ENCODE data around the gene LRRC51. TPM values are rescaled to one million over a fixed set of nuclear protein-coding genes. Genes with fewer than 3 reads are reported as not detected.

LRRC51 gene
- total and polyA plus RNA-seq, 2 donors (not counting 1 experiment from before 2014, with no cell fraction given), result 5.0 to 6.9 TPM

DNA sequence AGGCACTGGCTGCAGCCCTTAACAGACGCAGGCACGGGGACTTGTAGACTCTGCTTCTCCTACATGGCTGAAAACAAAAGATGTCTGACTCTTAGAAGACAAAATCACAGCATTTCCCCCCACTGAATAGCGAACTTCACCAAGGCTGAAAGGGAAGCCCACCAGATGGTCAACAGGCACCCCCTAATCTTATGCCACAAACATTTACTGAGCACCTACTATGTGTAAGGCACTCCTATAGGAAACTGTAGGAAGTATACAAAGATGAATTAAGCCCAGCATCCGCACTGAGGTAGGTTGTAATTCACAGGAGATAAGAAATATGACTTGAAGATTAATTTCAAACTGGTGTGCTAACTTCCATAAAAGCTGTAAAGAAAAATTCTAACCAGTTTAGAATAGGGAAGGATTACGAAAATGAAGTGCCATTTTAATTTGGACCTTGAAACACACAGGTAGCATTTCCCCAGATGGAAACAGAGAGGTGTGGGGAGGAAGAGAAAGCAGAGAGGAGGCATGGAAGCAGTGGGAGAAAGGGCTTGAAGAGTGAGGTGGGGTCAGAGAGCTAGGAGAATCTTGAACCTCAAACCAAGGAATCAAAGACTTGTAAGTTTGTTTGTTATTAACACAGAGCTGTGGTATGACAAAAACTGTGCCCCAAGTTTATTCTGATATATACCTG is 38.4 kb upstream of the LRRC51 start:
- peak overlapping the region; percentile 76 for H3K4me2 ChIP-seq (ENCODE audit: extremely low read depth, insufficient read depth, low read length)
- H3K4me3 ChIP-seq (replicated peaks in 1 of 4; ENCODE audit: control extremely low read depth in 1 of 4, insufficient read depth in 1 of 4, low read depth in 3 of 4, low read length in 4 of 4), result peak overlapping the region; percentile 47 to 96 (median 76)
- peak overlapping the region; percentile 84 for H2AFZ ChIP-seq (ENCODE audit: low read length)
- H4K20me1 ChIP-seq (ENCODE audit: control insufficient read depth, extremely low read depth, insufficient read depth, low read length), result no peaks in the 10 kb centered on the region
- H3K27me3 ChIP-seq (ENCODE audit: control insufficient read depth, insufficient read depth, low read length), result no peaks in the 10 kb centered on the region
- peaks cover 56% of the 10 kb centered on the region for H3K79me2 ChIP-seq (ENCODE audit: control insufficient read depth, insufficient read depth, low read length)
- H3K9me3 ChIP-seq (ENCODE audit: control insufficient read depth, insufficient read depth, low read depth, low read length), result no peaks in the 10 kb centered on the region
- peaks cover 18% of the 10 kb centered on the region for H3K4me1 ChIP-seq (ENCODE audit: control insufficient read depth, extremely low read depth, insufficient read depth, low read length)
- no peaks in the 10 kb centered on the region for H3K36me3 ChIP-seq (ENCODE audit: control insufficient read depth, insufficient read depth, low read length)
- no peak for DNase-seq (ENCODE audit: low read depth in 2 of 2)
- H3K27ac ChIP-seq (ENCODE audit: insufficient read depth, low read length), result peak overlapping the region; percentile 92
- TF ChIP-seq, protein P1, sequence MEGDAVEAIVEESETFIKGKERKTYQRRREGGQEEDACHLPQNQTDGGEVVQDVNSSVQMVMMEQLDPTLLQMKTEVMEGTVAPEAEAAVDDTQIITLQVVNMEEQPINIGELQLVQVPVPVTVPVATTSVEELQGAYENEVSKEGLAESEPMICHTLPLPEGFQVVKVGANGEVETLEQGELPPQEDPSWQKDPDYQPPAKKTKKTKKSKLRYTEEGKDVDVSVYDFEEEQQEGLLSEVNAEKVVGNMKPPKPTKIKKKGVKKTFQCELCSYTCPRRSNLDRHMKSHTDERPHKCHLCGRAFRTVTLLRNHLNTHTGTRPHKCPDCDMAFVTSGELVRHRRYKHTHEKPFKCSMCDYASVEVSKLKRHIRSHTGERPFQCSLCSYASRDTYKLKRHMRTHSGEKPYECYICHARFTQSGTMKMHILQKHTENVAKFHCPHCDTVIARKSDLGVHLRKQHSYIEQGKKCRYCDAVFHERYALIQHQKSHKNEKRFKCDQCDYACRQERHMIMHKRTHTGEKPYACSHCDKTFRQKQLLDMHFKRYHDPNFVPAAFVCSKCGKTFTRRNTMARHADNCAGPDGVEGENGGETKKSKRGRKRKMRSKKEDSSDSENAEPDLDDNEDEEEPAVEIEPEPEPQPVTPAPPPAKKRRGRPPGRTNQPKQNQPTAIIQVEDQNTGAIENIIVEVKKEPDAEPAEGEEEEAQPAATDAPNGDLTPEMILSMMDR (conservative IDR thresholded peaks at IDR 0.05 in 1 of 2, IDR thresholded peaks at IDR 0.05 in 1 of 2; ENCODE audit: low read depth in 1 of 2, low read length in 2 of 2), result no peak
- TF ChIP-seq EZH2 (IDR thresholded peaks at IDR 0.05; ENCODE audit: low read length, missing control alignments), result no peak
- peak overlapping the region; percentile 79 for H3K9ac ChIP-seq (ENCODE audit: insufficient read depth, low read length)

DNA sequence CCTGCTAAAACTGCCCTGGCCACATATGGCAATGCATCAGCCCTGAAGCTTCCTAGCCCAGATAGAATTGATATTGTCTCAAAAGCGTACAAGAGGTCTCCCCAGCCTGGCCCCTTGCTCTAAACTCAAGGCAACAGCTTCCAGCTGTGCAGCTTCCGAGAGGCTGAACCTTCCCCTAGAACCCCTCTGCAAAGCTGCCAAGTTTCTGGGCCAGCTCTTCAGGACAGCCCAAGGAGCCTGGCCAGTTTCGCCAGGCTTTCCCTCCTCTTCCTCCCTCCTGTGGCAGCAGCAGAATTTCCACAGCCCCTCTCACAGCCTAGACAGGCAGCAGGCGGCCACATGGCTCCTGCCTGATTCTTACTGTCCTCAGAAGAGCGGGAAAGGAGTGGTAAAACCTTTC is 34.8 kb upstream of the LRRC51 start:
- Histone ChIP-seq H3K27ac (ENCODE audit: insufficient read depth, low read length) (no peak overlapping the region), H3K79me2 (ENCODE audit: control insufficient read depth, insufficient read depth, low read length) (peaks cover 30% of the 10 kb centered on the region), H3K4me1 (ENCODE audit: control insufficient read depth, extremely low read depth, insufficient read depth, low read length) (peaks cover 12% of the 10 kb centered on the region), H4K20me1 (ENCODE audit: control insufficient read depth, extremely low read depth, insufficient read depth, low read length) (no peaks in the 10 kb centered on the region), H3K9me3 (ENCODE audit: control insufficient read depth, insufficient read depth, low read depth, low read length) (no peaks in the 10 kb centered on the region), H3K36me3 (ENCODE audit: control insufficient read depth, insufficient read depth, low read length) (no peaks in the 10 kb centered on the region), H2AFZ (ENCODE audit: low read length) (no peak overlapping the region), H3K4me3 (replicated peaks in 1 of 4; ENCODE audit: control extremely low read depth in 1 of 4, insufficient read depth in 1 of 4, low read depth in 3 of 4, low read length in 4 of 4) (no peak overlapping the region), H3K4me2 (ENCODE audit: extremely low read depth, insufficient read depth, low read length) (no peak overlapping the region), H3K27me3 (ENCODE audit: control insufficient read depth, insufficient read depth, low read length) (no peaks in the 10 kb centered on the region), H3K9ac (ENCODE audit: insufficient read depth, low read length) (no peak overlapping the region)
- peak in 1 of 2 donors; percentile 86 for DNase-seq (ENCODE audit: low read depth in 2 of 2)
- TF ChIP-seq, protein P1 (conservative IDR thresholded peaks at IDR 0.05 in 1 of 2, IDR thresholded peaks at IDR 0.05 in 1 of 2; ENCODE audit: low read depth in 1 of 2, low read length in 2 of 2), result no peak
- TF ChIP-seq EZH2 (IDR thresholded peaks at IDR 0.05; ENCODE audit: low read length, missing control alignments), result no peak

DNA sequence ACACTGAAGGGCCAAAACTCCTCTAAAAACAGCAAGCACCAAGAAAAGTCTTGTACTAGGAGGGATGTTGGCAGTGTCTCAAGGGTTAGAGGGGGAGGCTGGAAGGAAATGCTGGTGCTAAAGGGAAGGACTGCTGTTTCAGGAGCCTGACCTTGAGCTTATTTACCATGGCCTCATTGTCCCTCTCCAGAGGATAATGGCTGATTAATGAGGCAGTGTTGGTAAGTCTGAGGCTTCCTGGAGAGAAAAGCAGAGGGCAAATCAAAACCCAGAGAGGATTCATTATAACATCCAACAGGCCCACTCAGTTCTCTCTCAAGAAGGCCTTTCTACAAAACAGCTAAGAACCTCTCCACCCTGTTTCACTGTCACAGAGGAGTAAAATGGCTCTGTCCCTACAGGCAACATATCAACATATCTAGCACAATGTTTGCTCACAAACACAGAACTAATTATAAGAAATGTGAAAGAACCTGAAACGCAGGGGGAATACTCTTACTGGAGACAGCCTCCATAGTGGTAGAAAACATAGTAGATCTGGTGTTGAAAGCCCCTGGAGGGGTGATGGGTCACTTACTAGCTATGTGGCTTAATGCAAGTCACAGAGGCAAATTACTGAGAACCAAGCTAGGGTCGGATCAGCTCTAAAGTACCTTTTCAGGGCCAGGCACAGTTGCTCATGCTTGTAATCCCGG is 31.7 kb upstream of the LRRC51 start:
- H3K9ac ChIP-seq (ENCODE audit: insufficient read depth, low read length), result no peak overlapping the region
- H3K27me3 ChIP-seq (ENCODE audit: control insufficient read depth, insufficient read depth, low read length), result no peaks in the 10 kb centered on the region
- H3K36me3 ChIP-seq (ENCODE audit: control insufficient read depth, insufficient read depth, low read length), result no peaks in the 10 kb centered on the region
- TF ChIP-seq EZH2 (IDR thresholded peaks at IDR 0.05; ENCODE audit: low read length, missing control alignments), result no peak
- TF ChIP-seq, protein P1 (conservative IDR thresholded peaks at IDR 0.05 in 1 of 2, IDR thresholded peaks at IDR 0.05 in 1 of 2; ENCODE audit: low read depth in 1 of 2, low read length in 2 of 2), result no peak
- H3K79me2 ChIP-seq (ENCODE audit: control insufficient read depth, insufficient read depth, low read length), result peaks cover 15% of the 10 kb centered on the region
- H3K9me3 ChIP-seq (ENCODE audit: control insufficient read depth, insufficient read depth, low read depth, low read length), result no peaks in the 10 kb centered on the region
- H3K4me2 ChIP-seq (ENCODE audit: extremely low read depth, insufficient read depth, low read length), result no peak overlapping the region
- H3K4me3 ChIP-seq (replicated peaks in 1 of 4; ENCODE audit: control extremely low read depth in 1 of 4, insufficient read depth in 1 of 4, low read depth in 3 of 4, low read length in 4 of 4), result no peak overlapping the region
- no peak overlapping the region for H3K27ac ChIP-seq (ENCODE audit: insufficient read depth, low read length)
- no peaks in the 10 kb centered on the region for H4K20me1 ChIP-seq (ENCODE audit: control insufficient read depth, extremely low read depth, insufficient read depth, low read length)
- H3K4me1 ChIP-seq (ENCODE audit: control insufficient read depth, extremely low read depth, insufficient read depth, low read length), result no peaks in the 10 kb centered on the region
- no peak for DNase-seq (ENCODE audit: low read depth in 2 of 2)
- no peak overlapping the region for H2AFZ ChIP-seq (ENCODE audit: low read length)
